ENCODE measurements around the gene GPR39. TPM values are rescaled to one million over a fixed set of nuclear protein-coding genes. Genes with fewer than 3 reads are reported as not detected.
A peak's percentile ranks its signal among the peaks of the same experiment; 100 is the strongest.

The GPR39 gene
- total and polyA plus RNA-seq, 2 donors (not counting 1 experiment from before 2014, with no cell fraction given): 1.00 to 1.3 TPM

DNA sequence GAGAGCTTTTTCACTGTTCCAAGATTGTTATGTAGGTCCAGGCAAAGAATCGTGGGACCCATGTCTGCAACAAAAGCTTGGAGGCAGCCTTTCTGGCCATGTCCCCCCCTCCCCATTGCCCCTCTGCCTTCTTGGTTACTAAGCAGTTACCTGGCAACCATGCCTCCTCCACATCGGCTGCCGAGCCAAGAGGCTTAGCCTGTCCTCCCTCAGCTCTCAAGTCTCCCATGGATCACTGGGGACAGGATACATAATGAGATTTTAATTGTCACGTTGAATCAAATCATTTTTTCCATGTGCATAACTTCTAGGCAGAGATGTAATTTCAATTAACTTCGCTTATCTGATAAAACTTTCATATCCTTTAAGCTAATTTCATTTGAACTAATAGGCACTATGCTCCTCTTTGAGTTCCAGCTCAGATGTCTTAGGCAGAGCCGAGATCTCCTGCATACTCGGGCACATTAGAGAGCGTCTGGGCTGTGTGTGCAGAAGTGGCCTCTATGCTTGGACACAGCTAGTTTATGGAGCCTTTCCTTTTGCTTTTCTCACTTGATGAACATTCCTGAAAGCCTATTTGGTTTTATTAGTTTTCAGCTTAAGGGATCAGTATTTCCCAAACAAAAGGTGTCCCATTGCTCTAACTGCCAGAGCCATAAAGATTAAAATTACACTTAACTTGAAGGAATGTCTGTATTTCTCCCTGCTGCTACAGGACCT, 172.7 kb downstream of the GPR39 start:
- Histone ChIP-seq H3K4me3 (replicated peaks in 1 of 4; ENCODE audit: control extremely low read depth in 1 of 4, insufficient read depth in 1 of 4, low read depth in 3 of 4, low read length in 4 of 4) (no peak overlapping the region), H3K4me2 (ENCODE audit: extremely low read depth, insufficient read depth, low read length) (no peak overlapping the region), H3K36me3 (ENCODE audit: control insufficient read depth, insufficient read depth, low read length) (no peaks in the 10 kb centered on the region), H3K27ac (ENCODE audit: insufficient read depth, low read length) (no peak overlapping the region), H3K9me3 (ENCODE audit: control insufficient read depth, insufficient read depth, low read depth, low read length) (no peaks in the 10 kb centered on the region), H3K4me1 (ENCODE audit: control insufficient read depth, extremely low read depth, insufficient read depth, low read length) (no peaks in the 10 kb centered on the region), H2AFZ (ENCODE audit: low read length) (no peak overlapping the region), H4K20me1 (ENCODE audit: control insufficient read depth, extremely low read depth, insufficient read depth, low read length) (no peaks in the 10 kb centered on the region), H3K79me2 (ENCODE audit: control insufficient read depth, insufficient read depth, low read length) (no peaks in the 10 kb centered on the region), H3K9ac (ENCODE audit: insufficient read depth, low read length) (no peak overlapping the region), H3K27me3 (ENCODE audit: control insufficient read depth, insufficient read depth, low read length) (no peaks in the 10 kb centered on the region)
- TF ChIP-seq, protein P1, sequence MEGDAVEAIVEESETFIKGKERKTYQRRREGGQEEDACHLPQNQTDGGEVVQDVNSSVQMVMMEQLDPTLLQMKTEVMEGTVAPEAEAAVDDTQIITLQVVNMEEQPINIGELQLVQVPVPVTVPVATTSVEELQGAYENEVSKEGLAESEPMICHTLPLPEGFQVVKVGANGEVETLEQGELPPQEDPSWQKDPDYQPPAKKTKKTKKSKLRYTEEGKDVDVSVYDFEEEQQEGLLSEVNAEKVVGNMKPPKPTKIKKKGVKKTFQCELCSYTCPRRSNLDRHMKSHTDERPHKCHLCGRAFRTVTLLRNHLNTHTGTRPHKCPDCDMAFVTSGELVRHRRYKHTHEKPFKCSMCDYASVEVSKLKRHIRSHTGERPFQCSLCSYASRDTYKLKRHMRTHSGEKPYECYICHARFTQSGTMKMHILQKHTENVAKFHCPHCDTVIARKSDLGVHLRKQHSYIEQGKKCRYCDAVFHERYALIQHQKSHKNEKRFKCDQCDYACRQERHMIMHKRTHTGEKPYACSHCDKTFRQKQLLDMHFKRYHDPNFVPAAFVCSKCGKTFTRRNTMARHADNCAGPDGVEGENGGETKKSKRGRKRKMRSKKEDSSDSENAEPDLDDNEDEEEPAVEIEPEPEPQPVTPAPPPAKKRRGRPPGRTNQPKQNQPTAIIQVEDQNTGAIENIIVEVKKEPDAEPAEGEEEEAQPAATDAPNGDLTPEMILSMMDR (conservative IDR thresholded peaks at IDR 0.05 in 1 of 2, IDR thresholded peaks at IDR 0.05 in 1 of 2; ENCODE audit: low read depth in 1 of 2, low read length in 2 of 2): no peak
- no peak for TF ChIP-seq EZH2 (IDR thresholded peaks at IDR 0.05; ENCODE audit: low read length, missing control alignments)
- no peak for DNase-seq (ENCODE audit: low read depth in 2 of 2)

DNA sequence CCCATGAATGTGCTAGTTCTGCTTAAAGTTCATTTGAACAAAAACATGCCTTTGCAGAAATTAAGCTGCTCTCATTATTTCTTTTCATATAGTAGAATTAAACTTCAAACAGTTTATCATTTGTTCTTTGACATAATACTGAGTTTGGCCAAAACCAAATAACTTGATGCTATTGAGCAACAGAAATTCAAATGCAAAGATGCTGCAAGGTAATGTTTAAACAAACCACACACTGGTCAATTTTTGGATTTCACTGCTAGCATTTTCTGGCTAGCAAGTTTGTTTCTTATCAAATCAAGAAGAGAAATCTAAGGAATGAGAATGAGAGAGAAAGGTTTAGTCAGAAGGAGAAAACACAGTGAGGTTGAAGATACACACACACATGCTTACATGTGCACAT, 173.4 kb downstream of the GPR39 start:
- Histone ChIP-seq H3K4me2 (ENCODE audit: extremely low read depth, insufficient read depth, low read length) (no peak overlapping the region), H4K20me1 (ENCODE audit: control insufficient read depth, extremely low read depth, insufficient read depth, low read length) (no peaks in the 10 kb centered on the region), H3K9ac (ENCODE audit: insufficient read depth, low read length) (no peak overlapping the region), H3K36me3 (ENCODE audit: control insufficient read depth, insufficient read depth, low read length) (no peaks in the 10 kb centered on the region), H3K4me3 (replicated peaks in 1 of 4; ENCODE audit: control extremely low read depth in 1 of 4, insufficient read depth in 1 of 4, low read depth in 3 of 4, low read length in 4 of 4) (no peak overlapping the region), H2AFZ (ENCODE audit: low read length) (no peak overlapping the region), H3K27me3 (ENCODE audit: control insufficient read depth, insufficient read depth, low read length) (no peaks in the 10 kb centered on the region), H3K79me2 (ENCODE audit: control insufficient read depth, insufficient read depth, low read length) (no peaks in the 10 kb centered on the region), H3K4me1 (ENCODE audit: control insufficient read depth, extremely low read depth, insufficient read depth, low read length) (no peaks in the 10 kb centered on the region), H3K27ac (ENCODE audit: insufficient read depth, low read length) (no peak overlapping the region), H3K9me3 (ENCODE audit: control insufficient read depth, insufficient read depth, low read depth, low read length) (no peaks in the 10 kb centered on the region)
- TF ChIP-seq, protein P1 (conservative IDR thresholded peaks at IDR 0.05 in 1 of 2, IDR thresholded peaks at IDR 0.05 in 1 of 2; ENCODE audit: low read depth in 1 of 2, low read length in 2 of 2): no peak
- TF ChIP-seq EZH2 (IDR thresholded peaks at IDR 0.05; ENCODE audit: low read length, missing control alignments): no peak
- peak in 1 of 2 donors; percentile 14 for DNase-seq (ENCODE audit: low read depth in 2 of 2)

DNA sequence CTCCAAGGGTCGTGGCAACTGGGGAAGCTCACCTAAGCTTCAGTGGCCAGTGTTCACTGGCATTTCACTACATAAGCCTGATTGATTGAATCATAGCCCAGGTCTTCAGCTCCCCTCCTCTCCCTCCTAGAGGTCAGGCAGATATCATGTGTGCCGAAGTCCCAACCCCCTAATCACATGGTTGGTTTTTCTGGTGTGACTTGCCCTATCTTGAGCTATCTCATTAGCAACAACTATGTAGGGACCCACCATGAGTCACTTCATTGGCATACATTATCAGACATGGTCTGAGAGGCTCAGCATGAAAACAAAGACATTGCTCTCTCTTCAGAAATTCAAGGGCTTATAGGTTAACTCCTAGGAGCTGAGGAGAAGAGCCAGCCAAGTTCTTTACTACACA, 176.6 kb downstream of the GPR39 start:
- H3K27me3 ChIP-seq (ENCODE audit: control insufficient read depth, insufficient read depth, low read length): no peaks in the 10 kb centered on the region
- H3K9ac ChIP-seq (ENCODE audit: insufficient read depth, low read length): no peak overlapping the region
- no peak overlapping the region for H3K4me2 ChIP-seq (ENCODE audit: extremely low read depth, insufficient read depth, low read length)
- no peaks in the 10 kb centered on the region for H3K9me3 ChIP-seq (ENCODE audit: control insufficient read depth, insufficient read depth, low read depth, low read length)
- TF ChIP-seq, protein P1 (conservative IDR thresholded peaks at IDR 0.05 in 1 of 2, IDR thresholded peaks at IDR 0.05 in 1 of 2; ENCODE audit: low read depth in 1 of 2, low read length in 2 of 2): no peak
- TF ChIP-seq EZH2 (IDR thresholded peaks at IDR 0.05; ENCODE audit: low read length, missing control alignments): no peak
- no peak overlapping the region for H3K27ac ChIP-seq (ENCODE audit: insufficient read depth, low read length)
- no peaks in the 10 kb centered on the region for H4K20me1 ChIP-seq (ENCODE audit: control insufficient read depth, extremely low read depth, insufficient read depth, low read length)
- H3K36me3 ChIP-seq (ENCODE audit: control insufficient read depth, insufficient read depth, low read length): no peaks in the 10 kb centered on the region
- H2AFZ ChIP-seq (ENCODE audit: low read length): no peak overlapping the region
- H3K4me1 ChIP-seq (ENCODE audit: control insufficient read depth, extremely low read depth, insufficient read depth, low read length): no peaks in the 10 kb centered on the region
- H3K4me3 ChIP-seq (replicated peaks in 1 of 4; ENCODE audit: control extremely low read depth in 1 of 4, insufficient read depth in 1 of 4, low read depth in 3 of 4, low read length in 4 of 4): no peak overlapping the region
- no peaks in the 10 kb centered on the region for H3K79me2 ChIP-seq (ENCODE audit: control insufficient read depth, insufficient read depth, low read length)
- DNase-seq (ENCODE audit: low read depth in 2 of 2): peak in 1 of 2 donors; percentile 72
